Measurements from ENCODE around the gene CHRM4. TPM values are rescaled to one million over a fixed set of nuclear protein-coding genes. Genes with fewer than 3 reads are reported as not detected.

Gene CHRM4
- total RNA-seq, 1 donor from 2014 or later: 8.5 TPM

DNA sequence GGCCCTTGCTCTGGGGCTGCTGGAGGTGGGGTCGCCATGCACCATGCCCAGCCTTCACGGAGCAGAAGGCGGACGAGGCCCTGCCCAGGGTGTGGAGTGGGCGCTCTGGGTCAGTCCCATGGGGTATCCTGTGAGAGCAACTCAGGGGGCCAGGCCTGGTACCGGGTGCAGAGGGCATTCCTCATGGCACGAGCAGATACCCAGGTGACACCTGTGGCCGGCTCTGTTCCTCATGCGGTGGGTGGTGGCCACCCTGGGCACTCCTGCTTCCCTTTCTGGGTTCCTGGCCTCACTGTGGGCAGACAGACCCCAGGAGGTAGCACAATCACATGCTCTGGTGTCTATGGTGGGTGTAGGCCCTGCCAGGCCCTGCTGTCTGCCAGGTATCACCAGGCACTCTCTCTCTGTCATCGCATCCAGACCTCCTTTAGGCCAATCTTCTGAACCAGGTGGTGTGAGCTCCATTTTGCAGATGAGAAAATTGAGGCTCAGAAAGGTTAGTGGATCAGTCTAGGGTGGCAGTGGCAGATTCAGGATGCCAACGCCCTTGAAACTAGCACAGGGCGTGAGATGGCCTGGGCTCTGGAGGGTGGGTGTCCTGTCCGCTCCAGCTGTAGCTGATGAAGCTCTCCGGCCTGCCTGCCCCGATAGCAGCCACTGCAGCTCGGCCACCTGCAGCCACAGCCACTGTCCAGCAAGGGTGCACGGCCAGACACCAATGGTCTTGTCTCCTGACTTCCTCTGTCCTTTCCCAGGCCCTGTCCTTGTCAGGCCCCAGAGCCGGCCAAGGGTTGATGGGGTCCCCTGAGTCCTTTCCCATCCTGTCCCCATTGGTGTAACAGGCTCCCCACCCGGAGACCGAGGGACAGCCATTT is 29.2 kb downstream of the CHRM4 start:
- peaks cover 3% of the 10 kb centered on the region for H3K9me3 Mint-ChIP-seq (ENCODE audit: unreplicated experiment)
- peaks cover 6% of the 10 kb centered on the region for H3K27me3 Mint-ChIP-seq (ENCODE audit: unreplicated experiment)
- H3K36me3 Mint-ChIP-seq (ENCODE audit: unreplicated experiment): no peaks in the 10 kb centered on the region
- no peak for DNase-seq
- no peak for TF ChIP-seq CTCF (IDR thresholded peaks at IDR 0.05; ENCODE audit: partially characterized antibody, unreplicated experiment)
- peaks cover 21% of the 10 kb centered on the region for H3K4me1 Mint-ChIP-seq (ENCODE audit: low read depth, unreplicated experiment)
- peak overlapping the region; percentile 66 for H3K27ac Mint-ChIP-seq (ENCODE audit: unreplicated experiment)
- H3K4me3 Mint-ChIP-seq (ENCODE audit: unreplicated experiment): no peak overlapping the region

DNA sequence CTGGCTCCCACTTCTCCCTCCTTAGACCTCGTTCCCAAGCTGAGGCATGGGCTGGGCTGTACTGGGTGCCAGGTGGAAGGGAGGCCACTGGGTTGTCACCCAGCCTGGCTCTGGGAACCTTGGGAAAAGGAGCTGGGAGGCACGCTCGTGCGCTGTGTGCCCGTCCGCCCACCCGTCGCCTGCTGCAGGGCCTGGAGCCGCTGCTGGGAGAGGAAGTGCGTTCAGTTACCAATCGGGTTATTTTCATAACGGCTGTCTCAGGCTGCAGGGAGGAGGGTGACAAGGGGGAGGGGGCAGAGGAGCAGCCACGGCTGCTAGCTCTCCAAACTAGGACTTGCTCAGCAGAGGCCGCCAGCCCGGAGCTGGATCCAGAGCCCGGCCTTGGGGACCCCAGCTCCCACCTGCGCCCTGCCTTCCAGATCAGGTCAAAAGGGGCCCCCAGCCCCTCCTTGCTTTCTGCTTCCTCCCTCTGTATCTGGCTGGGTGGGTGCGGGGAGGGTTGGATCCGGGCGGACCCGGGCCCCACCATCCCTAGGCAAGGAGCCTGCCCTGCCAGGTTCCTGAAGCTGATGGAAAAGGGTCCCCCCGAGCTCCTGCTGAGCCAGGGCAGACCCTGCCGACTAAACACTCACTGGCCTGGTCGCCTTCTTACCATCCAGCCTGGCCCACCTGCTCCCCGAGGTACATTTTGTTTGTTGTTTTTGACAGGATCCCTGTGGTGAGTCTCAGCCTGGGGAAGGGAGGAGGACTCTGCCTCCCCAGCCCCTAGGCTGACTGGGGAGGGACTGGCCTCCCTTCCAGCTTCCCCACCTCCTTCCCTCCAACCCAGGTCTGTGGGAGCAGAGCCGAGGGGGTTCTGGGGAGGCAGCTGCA is 30.1 kb downstream of the CHRM4 start:
- Mint-ChIP-seq H3K27ac (ENCODE audit: unreplicated experiment) (peak overlapping the region; percentile 55), H3K9me3 (ENCODE audit: unreplicated experiment) (peaks cover 1% of the 10 kb centered on the region), H3K27me3 (ENCODE audit: unreplicated experiment) (peaks cover 4% of the 10 kb centered on the region), H3K4me3 (ENCODE audit: unreplicated experiment) (no peak overlapping the region), H3K36me3 (ENCODE audit: unreplicated experiment) (no peaks in the 10 kb centered on the region), H3K4me1 (ENCODE audit: low read depth, unreplicated experiment) (peaks cover 25% of the 10 kb centered on the region)
- peak; percentile 56 for DNase-seq
- no peak for TF ChIP-seq CTCF (IDR thresholded peaks at IDR 0.05; ENCODE audit: partially characterized antibody, unreplicated experiment)

- peak overlapping the region; percentile 55 for H3K27ac Mint-ChIP-seq (ENCODE audit: unreplicated experiment)
Measured at GRCh38 chr11:46360878-46361277, 30.7 kb downstream of the CHRM4 start.

GRCh38 chr11:46359953-46360352 is 31.6 kb downstream of the CHRM4 start:
- peaks cover 25% of the 10 kb centered on the region for H3K4me1 Mint-ChIP-seq (ENCODE audit: low read depth, unreplicated experiment)
- H3K36me3 Mint-ChIP-seq (ENCODE audit: unreplicated experiment): no peaks in the 10 kb centered on the region
- no peak for DNase-seq
- peaks cover 1% of the 10 kb centered on the region for H3K9me3 Mint-ChIP-seq (ENCODE audit: unreplicated experiment)
- no peak overlapping the region for H3K27ac Mint-ChIP-seq (ENCODE audit: unreplicated experiment)
- peaks cover 2% of the 10 kb centered on the region for H3K27me3 Mint-ChIP-seq (ENCODE audit: unreplicated experiment)
- no peak for TF ChIP-seq CTCF (IDR thresholded peaks at IDR 0.05; ENCODE audit: partially characterized antibody, unreplicated experiment)
- no peak overlapping the region for H3K4me3 Mint-ChIP-seq (ENCODE audit: unreplicated experiment)

More at GRCh38 chr11:46360878-46361277, 30.7 kb downstream of the CHRM4 start:
- TF ChIP-seq CTCF (IDR thresholded peaks at IDR 0.05; ENCODE audit: partially characterized antibody, unreplicated experiment): no peak
- H3K4me1 Mint-ChIP-seq (ENCODE audit: low read depth, unreplicated experiment): peaks cover 28% of the 10 kb centered on the region
- DNase-seq: no peak
- H3K27me3 Mint-ChIP-seq (ENCODE audit: unreplicated experiment): peaks cover 4% of the 10 kb centered on the region
- H3K4me3 Mint-ChIP-seq (ENCODE audit: unreplicated experiment): no peak overlapping the region
- peaks cover 1% of the 10 kb centered on the region for H3K9me3 Mint-ChIP-seq (ENCODE audit: unreplicated experiment)
- no peaks in the 10 kb centered on the region for H3K36me3 Mint-ChIP-seq (ENCODE audit: unreplicated experiment)

Measured in glutamatergic neuron (in vitro differentiated cells).